H9 (cell line): ENCODE measurements around the gene LPP. TPM values are rescaled to one million over a fixed set of nuclear protein-coding genes. Genes with fewer than 3 reads are reported as not detected.

ENCODE experiments used
- DNase-seq: peaks from one replicate; pipeline ENCODE4 v3.0.0-alpha.2; 2017
- H2AFZ ChIP-seq: one replicate; pipeline ENCODE4 v1.6.1; 2013; ENCODE audit warnings: mild to moderate bottlenecking, low read length, control low read depth, moderate library complexity
- H2AK5ac ChIP-seq: 2 replicates; pipeline ENCODE4 v1.6.1; 2013; ENCODE audit warnings: low read length, control low read depth, mixed read lengths; ENCODE audit not compliant: insufficient read length
- H2BK120ac ChIP-seq: one replicate; pipeline ENCODE4 v1.6.1; 2013; ENCODE audit warnings: low read depth, mild to moderate bottlenecking, low read length, control low read depth, inconsistent platforms; ENCODE audit not compliant: poor library complexity, severe bottlenecking
- H2BK12ac ChIP-seq: 2 replicates; pipeline ENCODE4 v1.6.1; 2013; ENCODE audit warnings: low read length, control low read depth, mixed read lengths, low read depth; ENCODE audit not compliant: insufficient read length
- H2BK15ac ChIP-seq: 2 replicates; pipeline ENCODE4 v1.6.1; 2013; ENCODE audit warnings: low read depth, low read length, control low read depth
- H2BK20ac ChIP-seq: one replicate; pipeline ENCODE4 v1.6.1; 2013; ENCODE audit warnings: low read depth, mild to moderate bottlenecking, low read length, control low read depth, inconsistent platforms; ENCODE audit not compliant: poor library complexity, severe bottlenecking
- H2BK5ac ChIP-seq: 2 replicates; pipeline ENCODE4 v1.6.1; 2013; ENCODE audit warnings: low read length, control low read depth, mixed read lengths; ENCODE audit not compliant: insufficient read length
- H3K14ac ChIP-seq: 2 replicates; pipeline ENCODE4 v1.6.1; 2013; ENCODE audit warnings: low read length, control low read depth; ENCODE audit not compliant: insufficient read depth
- H3K18ac ChIP-seq: 2 replicates; pipeline ENCODE4 v1.6.1; 2013; ENCODE audit warnings: low read depth, mild to moderate bottlenecking, mixed read lengths, low read length, control low read depth; ENCODE audit not compliant: insufficient read length
- H3K23ac ChIP-seq: 2 replicates; pipeline ENCODE4 v1.6.1; 2013; ENCODE audit warnings: low read length, control low read depth, mixed read lengths, low read depth; ENCODE audit not compliant: insufficient read length
- H3K23me2 ChIP-seq: 2 replicates; pipeline ENCODE4 v1.6.1; 2013; ENCODE audit warnings: low read depth, mild to moderate bottlenecking, mixed read lengths, low read length, control low read depth; ENCODE audit not compliant: insufficient read length, poor library complexity, severe bottlenecking
- H3K27ac ChIP-seq: 2 replicates; pipeline ENCODE4 v1.5.1; 2013; ENCODE audit warnings: low read length, control low read depth, mixed read lengths, low read depth; ENCODE audit not compliant: insufficient read length
- H3K27me3 ChIP-seq: 2 replicates; pipeline ENCODE4 v1.6.1; 2013; ENCODE audit warnings: low read length, control low read depth, inconsistent platforms; ENCODE audit not compliant: insufficient read depth
- H3K4ac ChIP-seq: 2 replicates; pipeline ENCODE4 v1.6.1; 2013; ENCODE audit warnings: low read depth, mild to moderate bottlenecking, control low read depth, inconsistent platforms, low read length, moderate library complexity
- H3K4me1 ChIP-seq: 2 replicates; pipeline ENCODE4 v1.6.1; 2013; ENCODE audit warnings: low read length, control low read depth, inconsistent platforms; ENCODE audit not compliant: insufficient read depth
- H3K4me2 ChIP-seq: 2 replicates; pipeline ENCODE4 v1.6.1; 2013; ENCODE audit warnings: low read length, control low read depth, mixed read lengths; ENCODE audit not compliant: insufficient read length, insufficient read depth
- H3K56ac ChIP-seq: 2 replicates; pipeline ENCODE4 v1.6.1; 2013; ENCODE audit warnings: low read depth, mild to moderate bottlenecking, mixed read lengths, low read length, control low read depth; ENCODE audit not compliant: insufficient read length
- H3K79me1 ChIP-seq: 2 replicates; pipeline ENCODE4 v1.6.1; 2013; ENCODE audit warnings: low read depth, mild to moderate bottlenecking, moderate library complexity, low read length, control low read depth, inconsistent platforms; ENCODE audit not compliant: insufficient read depth, poor library complexity, severe bottlenecking
- H3K79me2 ChIP-seq: 2 replicates; pipeline ENCODE4 v1.6.1; 2013; ENCODE audit warnings: low read length, control low read depth, inconsistent platforms; ENCODE audit not compliant: insufficient read depth
- H3K9ac ChIP-seq: 2 replicates; pipeline ENCODE4 v1.6.1; 2013; ENCODE audit warnings: low read length, control low read depth, mixed read lengths; ENCODE audit not compliant: insufficient read length; ENCODE audit errors: extremely low read depth
- H3K9me3 ChIP-seq: one replicate; pipeline ENCODE4 v1.6.1; 2013; ENCODE audit warnings: low read depth, low read length, inconsistent platforms; ENCODE audit not compliant: control insufficient read depth
- H3T11ph ChIP-seq: one replicate; pipeline ENCODE4 v1.6.1; 2013; ENCODE audit warnings: mild to moderate bottlenecking, low read length, control low read depth, inconsistent platforms
- H4K20me1 ChIP-seq: one replicate; pipeline ENCODE4 v1.6.1; 2013; ENCODE audit not compliant: control insufficient read depth, insufficient read length, insufficient read depth
- H4K5ac ChIP-seq: 2 replicates; pipeline ENCODE4 v1.6.1; 2013; ENCODE audit warnings: low read depth, mild to moderate bottlenecking, mixed read lengths, low read length, control low read depth; ENCODE audit not compliant: insufficient read length
- H4K8ac ChIP-seq: replicated peaks from 2 replicates; pipeline ENCODE4 v1.6.1; 2013; ENCODE audit warnings: low read length, control low read depth, mixed read lengths, low read depth; ENCODE audit not compliant: insufficient read length
- H4K91ac ChIP-seq: 2 replicates; pipeline ENCODE4 v1.6.1; 2013; ENCODE audit warnings: low read depth, mild to moderate bottlenecking, moderate library complexity, mixed read lengths, low read length, control low read depth; ENCODE audit not compliant: insufficient read length
- H3K27ac Mint-ChIP-seq, 3 experiments: 2 replicates in 2 of 3; 3 replicates in 1 of 3; pipeline ENCODE4 v1.8.0; 2020 to 2021; ENCODE audit warnings: mixed read lengths in 3 of 3, mild to moderate bottlenecking in 1 of 3, moderate library complexity in 1 of 3
- H3K27me3 Mint-ChIP-seq: 2 replicates; pipeline ENCODE4 v1.8.0; 2021; ENCODE audit warnings: low read depth, mild to moderate bottlenecking, moderate library complexity, mixed read lengths
- H3K36me3 Mint-ChIP-seq, 3 experiments: 2 replicates in 2 of 3; 3 replicates in 1 of 3; pipeline ENCODE4 v1.8.0; 2020 to 2021; ENCODE audit warnings: low read depth in 3 of 3, mixed read lengths in 3 of 3; ENCODE audit not compliant: insufficient read depth in 1 of 3
- H3K4me1 Mint-ChIP-seq, 2 experiments: 2 replicates each; pipeline ENCODE4 v1.8.0; 2020; ENCODE audit warnings: mixed read lengths in 2 of 2
- H3K4me3 Mint-ChIP-seq, 2 experiments: 2 replicates in 1 of 2; 3 replicates in 1 of 2; pipeline ENCODE4 v1.8.0; 2020 to 2021; ENCODE audit warnings: mild to moderate bottlenecking in 2 of 2, mixed read lengths in 2 of 2, moderate library complexity in 1 of 2
- H3K9me3 Mint-ChIP-seq, 2 experiments: 2 replicates in 1 of 2; 3 replicates in 1 of 2; pipeline ENCODE4 v1.8.0; 2020; ENCODE audit warnings: mild to moderate bottlenecking in 2 of 2, mixed read lengths in 2 of 2, moderate library complexity in 1 of 2
- WGBS: extraction: QIAGEN DNeasy Blood & Tissue Kit; methylation state at CpG from one replicate; pipeline ENCODE4 v1.1.7; 2013; ENCODE audit warnings: missing lambda C conversion rate, low lambda C conversion rate, mixed read lengths; ENCODE audit not compliant: insufficient read length; ENCODE audit errors: extremely low coverage; 5-methylcytosine and 5-hydroxymethylcytosine counted together
- total RNA-seq: library from RNA; stranded (reverse); gene quantifications from 2 replicates; pipeline ENCODE4 v1.2.1, GENCODE V29; 2021
- TF ChIP-seq, protein P1 (sequence below): fragments of 200-600 bp; sonication (generic); conservative IDR thresholded peaks from 3 replicates; pipeline ENCODE4 v1.8.0; 2021; ENCODE audit warnings: antibody characterized with exemption, mild to moderate bottlenecking

Gene LPP
- total RNA-seq, 1 experiment from 2014 or later, result 64.6 TPM

DNA sequence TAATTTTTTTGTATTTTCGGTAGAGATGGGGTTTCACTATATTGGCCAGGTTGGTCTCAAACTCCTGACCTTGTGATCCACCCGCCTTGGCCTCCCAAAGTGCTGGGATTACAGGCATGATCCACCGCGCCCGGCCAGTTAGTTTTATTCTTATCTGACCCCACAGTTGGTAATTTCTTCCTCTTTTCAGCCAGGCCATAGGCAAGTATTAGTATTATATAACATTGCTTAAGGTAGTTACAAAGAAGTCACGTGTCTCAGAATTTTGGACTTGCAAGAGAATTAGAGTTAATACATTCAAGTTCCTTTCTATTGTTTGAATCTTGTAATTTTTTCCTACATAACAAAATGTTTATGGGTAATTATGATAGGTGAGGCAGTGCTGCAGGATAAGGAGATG is 334.8 kb downstream of the LPP start:
- Histone ChIP-seq H3K9ac (no peak overlapping the region), H4K91ac (no peak overlapping the region), H2BK12ac (no peak overlapping the region), H3K79me1 (no peaks in the 10 kb centered on the region), H3K23ac (no peak overlapping the region), H3K56ac (no peak overlapping the region), H2AK5ac (no peak overlapping the region), H3K27me3 (no peaks in the 10 kb centered on the region), H3T11ph (no peak overlapping the region), H3K4me2 (no peak overlapping the region), H3K4me1 (no peaks in the 10 kb centered on the region), H3K9me3 (no peaks in the 10 kb centered on the region), H3K18ac (no peak overlapping the region), H3K4ac (no peak overlapping the region), H2BK15ac (no peak overlapping the region), H4K5ac (no peak overlapping the region), H2BK20ac (no peak overlapping the region), H2BK120ac (no peak overlapping the region), H4K8ac (no peak overlapping the region), H3K23me2 (no peaks in the 10 kb centered on the region), H4K20me1 (no peaks in the 10 kb centered on the region), H3K79me2 (no peaks in the 10 kb centered on the region), H3K14ac (no peak overlapping the region), H2BK5ac (no peak overlapping the region), H3K27ac (no peak overlapping the region), H2AFZ (no peak overlapping the region)
- Mint-ChIP-seq H3K4me1 (peaks cover 5 to 8% of the 10 kb centered on the region in 2 experiments), H3K27ac (no peak overlapping the region; a peak in 1 of 7 replicates), H3K4me3 (no peak overlapping the region), H3K27me3 (no peaks in the 10 kb centered on the region; the same call in 1 of the 2 replicates), H3K36me3 (peaks cover 4 to 8% (median 6%) of the 10 kb centered on the region in 3 experiments; a peak in 4 of 7 replicates), H3K9me3 (no peaks in the 10 kb centered on the region)
- WGBS, result no CpG with 5 or more reads among the region's 6 CpGs
- DNase-seq, result no peak
- TF ChIP-seq, protein P1, sequence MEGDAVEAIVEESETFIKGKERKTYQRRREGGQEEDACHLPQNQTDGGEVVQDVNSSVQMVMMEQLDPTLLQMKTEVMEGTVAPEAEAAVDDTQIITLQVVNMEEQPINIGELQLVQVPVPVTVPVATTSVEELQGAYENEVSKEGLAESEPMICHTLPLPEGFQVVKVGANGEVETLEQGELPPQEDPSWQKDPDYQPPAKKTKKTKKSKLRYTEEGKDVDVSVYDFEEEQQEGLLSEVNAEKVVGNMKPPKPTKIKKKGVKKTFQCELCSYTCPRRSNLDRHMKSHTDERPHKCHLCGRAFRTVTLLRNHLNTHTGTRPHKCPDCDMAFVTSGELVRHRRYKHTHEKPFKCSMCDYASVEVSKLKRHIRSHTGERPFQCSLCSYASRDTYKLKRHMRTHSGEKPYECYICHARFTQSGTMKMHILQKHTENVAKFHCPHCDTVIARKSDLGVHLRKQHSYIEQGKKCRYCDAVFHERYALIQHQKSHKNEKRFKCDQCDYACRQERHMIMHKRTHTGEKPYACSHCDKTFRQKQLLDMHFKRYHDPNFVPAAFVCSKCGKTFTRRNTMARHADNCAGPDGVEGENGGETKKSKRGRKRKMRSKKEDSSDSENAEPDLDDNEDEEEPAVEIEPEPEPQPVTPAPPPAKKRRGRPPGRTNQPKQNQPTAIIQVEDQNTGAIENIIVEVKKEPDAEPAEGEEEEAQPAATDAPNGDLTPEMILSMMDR, result no peak
